GM23338 (cell line): ENCODE measurements around the gene KREMEN2.

Source experiments
- CREB1 ChIP-seq: fragments of 250-450 bp; sonication (Bioruptor Pico); IDR thresholded peaks from 2 replicates; pipeline ENCODE4 v1.5.0; 2020; ENCODE audit warnings: low read depth, mild to moderate bottlenecking, moderate library complexity
- CTCF ChIP-seq, 2 experiments: fragments of 200-600 bp in 1 of 2; sonication (generic) in 1 of 2; conservative IDR thresholded peaks; 2 replicates each; pipeline versions ENCODE4 v1.5.1 to v1.6.1; 2016 to 2017; ENCODE audit warnings: antibody characterized with exemption in 2 of 2, low read depth in 2 of 2, mild to moderate bottlenecking in 2 of 2, moderate library complexity in 1 of 2
- EZH2 ChIP-seq: fragments of 200-600 bp; sonication (generic); IDR thresholded peaks from one replicate; pipeline ENCODE4 v1.8.0; 2017; ENCODE audit warnings: antibody characterized with exemption, mild to moderate bottlenecking, low read depth; ENCODE audit not compliant: unreplicated experiment
- EZH2phosphoT487 ChIP-seq: fragments of 200-600 bp; sonication (generic); IDR thresholded peaks from one replicate; pipeline ENCODE4 v1.8.1; 2018; ENCODE audit warnings: antibody characterized with exemption; ENCODE audit not compliant: unreplicated experiment
- JUNB ChIP-seq: IDR thresholded peaks from one replicate; pipeline ENCODE4 v1.6.1; 2016; ENCODE audit warnings: antibody characterized with exemption; ENCODE audit not compliant: unreplicated experiment
- NANOG ChIP-seq: IDR thresholded peaks from 2 replicates; pipeline ENCODE4 v1.6.1; 2016; ENCODE audit warnings: antibody characterized with exemption, borderline replicate concordance
- POLR2AphosphoS5 ChIP-seq: IDR thresholded peaks from 2 replicates; pipeline ENCODE4 v1.6.1; 2016; ENCODE audit warnings: antibody characterized with exemption, low read depth
- REST ChIP-seq: IDR thresholded peaks from one replicate; pipeline ENCODE4 v1.6.1; 2018; ENCODE audit warnings: antibody characterized with exemption; ENCODE audit not compliant: unreplicated experiment
- STAT1 ChIP-seq: IDR thresholded peaks from one replicate; pipeline ENCODE4 v1.6.1; 2016; ENCODE audit warnings: antibody characterized with exemption; ENCODE audit not compliant: unreplicated experiment
- ZNF114 ChIP-seq: fragments of 250-450 bp; sonication (Bioruptor Pico); IDR thresholded peaks from 2 replicates; pipeline ENCODE4 v1.5.0; 2020; ENCODE audit warnings: mild to moderate bottlenecking, moderate library complexity
- ZNF331 ChIP-seq: fragments of 250-450 bp; sonication (Bioruptor Pico); IDR thresholded peaks from 2 replicates; pipeline ENCODE4 v1.5.0; 2020; ENCODE audit warnings: low read depth, mild to moderate bottlenecking, moderate library complexity
- TF ChIP-seq, protein P1 (sequence below): IDR thresholded peaks from 2 replicates; pipeline ENCODE4 v1.6.1; 2016; ENCODE audit warnings: antibody characterized with exemption
- TF ChIP-seq, protein P2 (sequence below): fragments of 250-450 bp; sonication (Bioruptor Pico); IDR thresholded peaks from 2 replicates; pipeline ENCODE4 v1.5.0; 2020; ENCODE audit warnings: mild to moderate bottlenecking, moderate library complexity

DNA sequence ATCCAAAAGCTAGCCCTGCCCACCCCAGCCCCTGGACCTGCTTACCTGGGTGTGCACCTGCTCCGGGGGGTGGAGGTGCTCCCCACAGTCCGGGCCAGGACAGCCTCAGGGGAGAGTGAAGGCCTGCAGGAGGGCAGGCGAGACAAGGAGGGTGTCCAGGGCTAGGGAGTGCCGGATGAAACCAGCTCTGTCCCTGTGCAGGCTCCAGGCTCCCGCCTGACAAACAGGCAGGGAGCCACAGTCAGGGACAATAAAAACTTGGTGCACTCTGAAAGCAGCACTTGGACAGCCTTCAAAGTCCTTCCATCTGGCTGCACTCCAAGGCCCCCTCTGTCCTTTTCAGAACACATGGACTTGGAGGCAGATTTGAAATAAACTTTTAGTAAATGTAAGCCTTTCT lies 9.0 kb downstream of the KREMEN2 start:
- no peak for TF ChIP-seq CTCF (conservative IDR thresholded peaks at IDR 0.05; ENCODE audit: low read depth in 2 of 2)
- TF ChIP-seq POLR2AphosphoS5: 0 out of 2 replicates have a peak, but pooled peaks have one; percentile 13
- no peak for TF ChIP-seq CREB1 (CRISPR knock-in tag)
- no peak for TF ChIP-seq EZH2
- TF ChIP-seq EZH2phosphoT487: no peak
- no peak for TF ChIP-seq REST
- TF ChIP-seq, protein P1, sequence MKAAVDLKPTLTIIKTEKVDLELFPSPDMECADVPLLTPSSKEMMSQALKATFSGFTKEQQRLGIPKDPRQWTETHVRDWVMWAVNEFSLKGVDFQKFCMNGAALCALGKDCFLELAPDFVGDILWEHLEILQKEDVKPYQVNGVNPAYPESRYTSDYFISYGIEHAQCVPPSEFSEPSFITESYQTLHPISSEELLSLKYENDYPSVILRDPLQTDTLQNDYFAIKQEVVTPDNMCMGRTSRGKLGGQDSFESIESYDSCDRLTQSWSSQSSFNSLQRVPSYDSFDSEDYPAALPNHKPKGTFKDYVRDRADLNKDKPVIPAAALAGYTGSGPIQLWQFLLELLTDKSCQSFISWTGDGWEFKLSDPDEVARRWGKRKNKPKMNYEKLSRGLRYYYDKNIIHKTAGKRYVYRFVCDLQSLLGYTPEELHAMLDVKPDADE: no peak
- no peak for TF ChIP-seq ZNF114
- no peak for TF ChIP-seq JUNB
- TF ChIP-seq NANOG: no peak
- no peak for TF ChIP-seq ZNF331
- TF ChIP-seq, protein P2, sequence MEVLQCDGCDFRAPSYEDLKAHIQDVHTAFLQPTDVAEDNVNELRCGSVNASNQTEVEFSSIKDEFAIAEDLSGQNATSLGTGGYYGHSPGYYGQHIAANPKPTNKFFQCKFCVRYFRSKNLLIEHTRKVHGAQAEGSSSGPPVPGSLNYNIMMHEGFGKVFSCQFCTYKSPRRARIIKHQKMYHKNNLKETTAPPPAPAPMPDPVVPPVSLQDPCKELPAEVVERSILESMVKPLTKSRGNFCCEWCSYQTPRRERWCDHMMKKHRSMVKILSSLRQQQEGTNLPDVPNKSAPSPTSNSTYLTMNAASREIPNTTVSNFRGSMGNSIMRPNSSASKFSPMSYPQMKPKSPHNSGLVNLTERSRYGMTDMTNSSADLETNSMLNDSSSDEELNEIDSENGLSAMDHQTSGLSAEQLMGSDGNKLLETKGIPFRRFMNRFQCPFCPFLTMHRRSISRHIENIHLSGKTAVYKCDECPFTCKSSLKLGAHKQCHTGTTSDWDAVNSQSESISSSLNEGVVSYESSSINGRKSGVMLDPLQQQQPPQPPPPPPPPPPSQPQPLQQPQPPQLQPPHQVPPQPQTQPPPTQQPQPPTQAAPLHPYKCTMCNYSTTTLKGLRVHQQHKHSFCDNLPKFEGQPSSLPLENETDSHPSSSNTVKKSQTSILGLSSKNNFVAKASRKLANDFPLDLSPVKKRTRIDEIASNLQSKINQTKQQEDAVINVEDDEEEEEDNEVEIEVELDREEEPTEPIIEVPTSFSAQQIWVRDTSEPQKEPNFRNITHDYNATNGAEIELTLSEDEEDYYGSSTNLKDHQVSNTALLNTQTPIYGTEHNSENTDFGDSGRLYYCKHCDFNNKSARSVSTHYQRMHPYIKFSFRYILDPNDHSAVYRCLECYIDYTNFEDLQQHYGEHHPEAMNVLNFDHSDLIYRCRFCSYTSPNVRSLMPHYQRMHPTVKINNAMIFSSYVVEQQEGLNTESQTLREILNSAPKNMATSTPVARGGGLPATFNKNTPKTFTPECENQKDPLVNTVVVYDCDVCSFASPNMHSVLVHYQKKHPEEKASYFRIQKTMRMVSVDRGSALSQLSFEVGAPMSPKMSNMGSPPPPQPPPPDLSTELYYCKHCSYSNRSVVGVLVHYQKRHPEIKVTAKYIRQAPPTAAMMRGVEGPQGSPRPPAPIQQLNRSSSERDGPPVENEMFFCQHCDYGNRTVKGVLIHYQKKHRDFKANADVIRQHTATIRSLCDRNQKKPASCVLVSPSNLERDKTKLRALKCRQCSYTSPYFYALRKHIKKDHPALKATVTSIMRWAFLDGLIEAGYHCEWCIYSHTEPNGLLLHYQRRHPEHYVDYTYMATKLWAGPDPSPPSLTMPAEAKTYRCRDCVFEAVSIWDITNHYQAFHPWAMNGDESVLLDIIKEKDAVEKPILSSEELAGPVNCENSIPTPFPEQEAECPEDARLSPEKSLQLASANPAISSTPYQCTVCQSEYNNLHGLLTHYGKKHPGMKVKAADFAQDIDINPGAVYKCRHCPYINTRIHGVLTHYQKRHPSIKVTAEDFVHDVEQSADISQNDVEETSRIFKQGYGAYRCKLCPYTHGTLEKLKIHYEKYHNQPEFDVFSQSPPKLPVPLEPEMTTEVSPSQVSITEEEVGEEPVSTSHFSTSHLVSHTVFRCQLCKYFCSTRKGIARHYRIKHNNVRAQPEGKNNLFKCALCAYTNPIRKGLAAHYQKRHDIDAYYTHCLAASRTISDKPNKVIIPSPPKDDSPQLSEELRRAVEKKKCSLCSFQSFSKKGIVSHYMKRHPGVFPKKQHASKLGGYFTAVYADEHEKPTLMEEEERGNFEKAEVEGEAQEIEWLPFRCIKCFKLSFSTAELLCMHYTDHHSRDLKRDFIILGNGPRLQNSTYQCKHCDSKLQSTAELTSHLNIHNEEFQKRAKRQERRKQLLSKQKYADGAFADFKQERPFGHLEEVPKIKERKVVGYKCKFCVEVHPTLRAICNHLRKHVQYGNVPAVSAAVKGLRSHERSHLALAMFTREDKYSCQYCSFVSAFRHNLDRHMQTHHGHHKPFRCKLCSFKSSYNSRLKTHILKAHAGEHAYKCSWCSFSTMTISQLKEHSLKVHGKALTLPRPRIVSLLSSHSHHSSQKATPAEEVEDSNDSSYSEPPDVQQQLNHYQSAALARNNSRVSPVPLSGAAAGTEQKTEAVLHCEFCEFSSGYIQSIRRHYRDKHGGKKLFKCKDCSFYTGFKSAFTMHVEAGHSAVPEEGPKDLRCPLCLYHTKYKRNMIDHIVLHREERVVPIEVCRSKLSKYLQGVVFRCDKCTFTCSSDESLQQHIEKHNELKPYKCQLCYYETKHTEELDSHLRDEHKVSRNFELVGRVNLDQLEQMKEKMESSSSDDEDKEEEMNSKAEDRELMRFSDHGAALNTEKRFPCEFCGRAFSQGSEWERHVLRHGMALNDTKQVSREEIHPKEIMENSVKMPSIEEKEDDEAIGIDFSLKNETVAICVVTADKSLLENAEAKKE (CRISPR knock-in tag): no peak
- TF ChIP-seq STAT1: no peak
